Measurements from ENCODE around the gene OTUD1. TPM values are rescaled to one million over a fixed set of nuclear protein-coding genes. Genes with fewer than 3 reads are reported as not detected.

The OTUD1 gene
- total RNA-seq, 4 donors from 2014 or later: 12.3 to 18.0 (median 16.9) TPM

DNA sequence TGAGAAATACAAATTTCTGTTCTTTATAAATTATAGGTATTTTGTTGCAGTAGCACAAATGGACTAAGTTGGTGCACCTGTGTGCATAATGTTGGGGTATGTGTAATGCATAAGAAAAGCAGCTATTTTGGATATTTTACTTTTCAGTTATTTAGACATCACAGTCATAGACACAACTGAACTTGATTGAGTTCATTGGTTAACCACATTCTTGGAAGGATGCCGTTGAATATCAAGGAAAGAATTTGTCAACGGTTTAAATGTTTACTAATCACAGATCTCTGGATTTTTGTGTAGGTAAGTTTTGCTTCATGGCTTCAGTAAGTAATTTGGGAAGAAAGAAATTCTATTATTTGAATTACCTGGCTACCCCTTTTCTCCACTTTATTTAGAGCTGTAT is 4.1 kb downstream of the OTUD1 start:
- no peaks in the 10 kb centered on the region for H3K27me3 ChIP-seq
- DNase-seq: no peak
- H3K36me3 ChIP-seq: no peaks in the 10 kb centered on the region
- H3K27ac ChIP-seq: no peak overlapping the region
- no peak for TF ChIP-seq POLR2A (IDR thresholded peaks at IDR 0.05)
- TF ChIP-seq POLR2AphosphoS5 (IDR thresholded peaks at IDR 0.05): no peak
- TF ChIP-seq EP300 (IDR thresholded peaks at IDR 0.05; ENCODE audit: low read depth): no peak
- TF ChIP-seq, protein P1, sequence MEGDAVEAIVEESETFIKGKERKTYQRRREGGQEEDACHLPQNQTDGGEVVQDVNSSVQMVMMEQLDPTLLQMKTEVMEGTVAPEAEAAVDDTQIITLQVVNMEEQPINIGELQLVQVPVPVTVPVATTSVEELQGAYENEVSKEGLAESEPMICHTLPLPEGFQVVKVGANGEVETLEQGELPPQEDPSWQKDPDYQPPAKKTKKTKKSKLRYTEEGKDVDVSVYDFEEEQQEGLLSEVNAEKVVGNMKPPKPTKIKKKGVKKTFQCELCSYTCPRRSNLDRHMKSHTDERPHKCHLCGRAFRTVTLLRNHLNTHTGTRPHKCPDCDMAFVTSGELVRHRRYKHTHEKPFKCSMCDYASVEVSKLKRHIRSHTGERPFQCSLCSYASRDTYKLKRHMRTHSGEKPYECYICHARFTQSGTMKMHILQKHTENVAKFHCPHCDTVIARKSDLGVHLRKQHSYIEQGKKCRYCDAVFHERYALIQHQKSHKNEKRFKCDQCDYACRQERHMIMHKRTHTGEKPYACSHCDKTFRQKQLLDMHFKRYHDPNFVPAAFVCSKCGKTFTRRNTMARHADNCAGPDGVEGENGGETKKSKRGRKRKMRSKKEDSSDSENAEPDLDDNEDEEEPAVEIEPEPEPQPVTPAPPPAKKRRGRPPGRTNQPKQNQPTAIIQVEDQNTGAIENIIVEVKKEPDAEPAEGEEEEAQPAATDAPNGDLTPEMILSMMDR (IDR thresholded peaks at IDR 0.05): no peak
- H3K4me3 ChIP-seq: no peak overlapping the region
- peaks cover 10 to 29% (median 23%) of the 10 kb centered on the region in 4 donors for H3K4me1 ChIP-seq
- 75 to 78% methylated on average over 2 of the region's 2 CpGs for WGBS, 2 donors (ENCODE audit: low coverage in 1 of 2)
- intact Hi-C loops (cut with DNase I; ENCODE audit: low total_unique reads): no loop called here
- in situ Hi-C loops (cut with MboI; ENCODE audit: low pct_ligation_motif_present in 1 of 4, low pct_unique_long_range_greater_than_20kb in 1 of 4, low sequenced_read_pairs in 3 of 4): no loop called here
- H3K9me3 ChIP-seq: no peaks in the 10 kb centered on the region

DNA sequence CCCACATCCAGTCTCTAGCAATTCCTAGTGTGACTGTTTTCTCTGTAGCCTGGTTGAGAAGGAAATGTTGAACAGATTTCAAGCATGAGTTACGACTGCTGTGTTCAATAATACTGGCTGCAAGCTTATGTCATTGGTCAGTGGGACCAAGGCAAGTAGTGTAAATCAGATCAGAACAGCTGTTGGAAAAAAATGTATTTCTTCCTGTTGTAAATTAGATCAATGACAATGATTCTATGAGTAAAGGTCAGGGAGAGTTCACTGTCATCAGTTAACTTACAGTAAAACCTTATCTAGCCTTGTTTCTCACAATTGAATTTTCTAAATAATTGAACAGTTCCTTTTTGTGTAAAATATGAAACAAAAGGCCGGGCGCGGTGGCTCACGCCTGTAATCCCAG is 6.7 kb downstream of the OTUD1 start:
- Histone ChIP-seq H3K36me3 (no peaks in the 10 kb centered on the region), H3K27ac (no peak overlapping the region), H3K4me1 (peaks cover 10 to 29% (median 20%) of the 10 kb centered on the region in 4 donors), H3K4me3 (no peak overlapping the region), H3K9me3 (no peaks in the 10 kb centered on the region), H3K27me3 (no peaks in the 10 kb centered on the region)
- intact Hi-C loops (cut with DNase I; ENCODE audit: low total_unique reads) (no loop called here), in situ Hi-C loops (cut with MboI; ENCODE audit: low pct_ligation_motif_present in 1 of 4, low pct_unique_long_range_greater_than_20kb in 1 of 4, low sequenced_read_pairs in 3 of 4) (no loop called here)
- DNase-seq: no peak
- TF ChIP-seq, protein P1 (IDR thresholded peaks at IDR 0.05): no peak
- no peak for TF ChIP-seq POLR2A (IDR thresholded peaks at IDR 0.05)
- no peak for TF ChIP-seq POLR2AphosphoS5 (IDR thresholded peaks at IDR 0.05)
- TF ChIP-seq EP300 (IDR thresholded peaks at IDR 0.05; ENCODE audit: low read depth): no peak
- 92 to 93% methylated on average over 5 of the region's 5 CpGs for WGBS, 2 donors (ENCODE audit: low coverage in 1 of 2)

DNA sequence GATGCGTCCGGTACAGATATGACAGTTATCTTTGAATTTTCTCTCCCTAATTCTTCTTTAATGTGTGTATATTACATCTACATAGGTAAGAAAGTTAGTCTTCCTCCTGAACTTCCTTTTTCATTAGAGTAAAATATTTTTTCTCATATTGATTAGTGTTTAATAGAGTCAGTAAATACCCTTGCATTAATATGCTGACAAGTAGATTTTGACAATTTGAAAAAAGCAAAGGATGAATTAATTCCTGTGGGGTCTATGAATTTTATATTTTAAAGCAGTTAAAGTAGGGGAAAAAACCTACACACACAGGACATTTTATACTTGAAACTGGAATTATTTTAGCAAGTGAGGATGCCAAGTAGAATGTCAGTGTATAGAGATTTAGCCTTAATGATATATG is 9.4 kb downstream of the OTUD1 start:
- in situ Hi-C loops (cut with MboI; ENCODE audit: low pct_ligation_motif_present in 1 of 4, low pct_unique_long_range_greater_than_20kb in 1 of 4, low sequenced_read_pairs in 3 of 4) (no loop called here), intact Hi-C loops (cut with DNase I; ENCODE audit: low total_unique reads) (no loop called here)
- TF ChIP-seq POLR2AphosphoS5 (IDR thresholded peaks at IDR 0.05) (no peak), POLR2A (IDR thresholded peaks at IDR 0.05) (no peak), EP300 (IDR thresholded peaks at IDR 0.05; ENCODE audit: low read depth) (no peak)
- Histone ChIP-seq H3K36me3 (no peaks in the 10 kb centered on the region), H3K9me3 (no peaks in the 10 kb centered on the region), H3K4me3 (no peak overlapping the region), H3K27ac (no peak overlapping the region), H3K4me1 (peaks cover 0 to 3% (median under 1%) of the 10 kb centered on the region in 4 donors), H3K27me3 (no peaks in the 10 kb centered on the region)
- 87 to 91% methylated on average over 2 of the region's 2 CpGs for WGBS, 2 donors (ENCODE audit: low coverage in 1 of 2)
- no peak for DNase-seq

DNA sequence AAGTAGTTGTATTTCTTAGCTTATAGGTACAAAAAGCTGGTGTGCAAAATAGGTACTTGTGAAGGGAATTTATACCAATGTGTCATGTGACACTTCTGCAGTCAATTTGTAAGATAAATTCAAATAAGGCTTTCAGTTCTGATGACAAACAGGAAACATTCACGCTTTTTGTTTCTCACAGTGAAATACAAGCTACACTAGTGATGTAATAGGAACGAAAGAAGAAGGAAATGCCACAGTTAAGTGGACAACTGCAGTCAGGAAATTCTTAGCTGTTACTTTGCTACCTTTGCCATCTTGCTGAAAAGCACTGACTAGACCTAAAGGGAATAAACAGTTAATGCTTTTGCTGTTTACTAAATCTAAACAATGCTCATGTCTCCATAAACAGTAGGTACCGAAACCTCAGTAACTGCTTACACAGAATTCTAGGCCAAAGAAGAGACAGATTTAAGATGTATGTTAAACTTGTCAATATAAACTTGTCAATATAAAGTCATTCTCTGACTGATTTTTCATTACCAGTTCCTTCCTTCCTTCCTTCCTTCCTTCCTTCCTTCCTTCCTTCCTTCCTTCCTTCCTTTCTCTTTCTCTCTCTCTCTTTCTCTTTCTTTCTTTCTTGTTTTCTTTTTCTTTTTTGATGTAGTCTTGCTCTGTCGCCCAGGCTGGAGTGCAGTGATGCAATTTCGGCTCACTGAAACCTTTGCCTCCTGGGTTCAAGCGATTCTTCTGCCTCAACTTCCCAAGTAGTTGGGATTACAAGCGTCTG is 10.1 kb downstream of the OTUD1 start:
- no peaks in the 10 kb centered on the region for H3K27me3 ChIP-seq
- TF ChIP-seq POLR2A (IDR thresholded peaks at IDR 0.05): no peak
- no peak for TF ChIP-seq EP300 (IDR thresholded peaks at IDR 0.05; ENCODE audit: low read depth)
- TF ChIP-seq, protein P1 (IDR thresholded peaks at IDR 0.05): no peak
- no peak for TF ChIP-seq POLR2AphosphoS5 (IDR thresholded peaks at IDR 0.05)
- no peak overlapping the region for H3K27ac ChIP-seq
- 66 to 69% methylated on average over 7 of the region's 7 CpGs for WGBS, 2 donors (ENCODE audit: low coverage in 1 of 2)
- in situ Hi-C loops (cut with MboI; ENCODE audit: low pct_ligation_motif_present in 1 of 4, low pct_unique_long_range_greater_than_20kb in 1 of 4, low sequenced_read_pairs in 3 of 4) (no loop called here), intact Hi-C loops (cut with DNase I; ENCODE audit: low total_unique reads) (no loop called here)
- no peaks in the 10 kb centered on the region for H3K9me3 ChIP-seq
- no peaks in the 10 kb centered on the region for H3K4me1 ChIP-seq
- no peak for DNase-seq
- H3K4me3 ChIP-seq: no peak overlapping the region
- no peaks in the 10 kb centered on the region for H3K36me3 ChIP-seq

Data from transverse colon (tissue), 4 donors.